GM10266 (cell line): ENCODE data around the gene TENM3.

Experiments
- DNase-seq: peaks from one replicate; pipeline ENCODE4 v3.0.0; 2012; ENCODE audit errors: extremely low spot score
- CTCF ChIP-seq: IDR thresholded peaks from 2 replicates; pipeline ENCODE4 v1.5.1; 2012; ENCODE audit warnings: mild to moderate bottlenecking, low read depth; ENCODE audit not compliant: control insufficient read depth, insufficient read depth; ENCODE audit errors: missing control alignments

The TENM3 gene

DNA sequence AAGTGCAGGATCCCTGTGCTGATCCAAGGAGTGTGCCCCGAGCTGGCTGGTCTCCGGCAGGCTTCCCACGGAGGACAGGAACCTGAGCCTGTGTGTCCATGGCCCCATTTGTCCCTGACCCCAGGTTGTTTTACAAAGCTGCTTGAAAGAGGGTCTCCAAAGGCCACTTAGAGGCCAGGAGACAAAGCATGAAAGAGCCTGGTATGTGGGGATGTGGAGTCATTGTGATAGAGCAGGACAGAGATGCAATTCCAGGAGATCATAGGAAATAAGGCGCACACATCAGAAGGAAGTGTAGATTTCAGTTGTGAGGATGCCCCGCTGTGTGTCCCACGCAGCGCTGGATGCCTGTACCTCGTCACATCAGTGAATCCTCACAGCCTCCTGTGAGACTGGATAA, 48.0 kb downstream of the TENM3 start:
- TF ChIP-seq CTCF: no peak
- DNase-seq: no peak

DNA sequence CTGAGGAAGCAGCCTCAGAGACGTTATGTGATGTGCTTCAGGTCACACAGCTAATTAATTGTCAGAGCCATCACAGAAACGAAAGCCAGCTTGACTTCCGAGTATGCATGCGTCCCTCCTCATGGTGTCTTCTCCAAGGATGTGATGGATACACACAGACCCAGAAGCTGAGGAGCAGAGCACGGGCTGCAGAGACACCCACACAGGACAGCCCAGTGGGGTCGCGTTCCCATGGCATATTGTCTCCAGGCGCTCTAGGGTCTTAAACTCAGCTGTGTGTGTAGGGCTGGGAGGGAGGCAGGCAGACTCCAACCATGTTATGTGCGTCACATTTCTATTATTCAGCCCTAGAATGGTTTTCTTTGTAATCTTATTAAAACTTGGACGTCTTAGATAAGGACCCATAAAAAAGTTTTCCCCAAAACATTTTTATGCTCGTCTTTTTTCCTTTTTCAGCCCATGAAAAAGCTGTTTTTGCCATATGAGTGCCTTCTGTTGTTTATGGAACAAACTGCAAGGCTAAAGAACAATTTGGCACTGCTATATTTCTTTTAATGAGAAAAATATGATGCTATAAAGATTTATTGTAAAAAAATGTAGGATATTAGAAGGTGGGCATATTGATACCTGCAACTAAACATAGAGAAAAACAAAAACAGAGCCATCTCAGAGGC, 48.5 kb downstream of the TENM3 start:
- no peak for DNase-seq
- no peak for TF ChIP-seq CTCF

GRCh38 chr4:182292612-182293011, 49.4 kb downstream of the TENM3 start:
- DNase-seq: no peak
- no peak for TF ChIP-seq CTCF

DNA sequence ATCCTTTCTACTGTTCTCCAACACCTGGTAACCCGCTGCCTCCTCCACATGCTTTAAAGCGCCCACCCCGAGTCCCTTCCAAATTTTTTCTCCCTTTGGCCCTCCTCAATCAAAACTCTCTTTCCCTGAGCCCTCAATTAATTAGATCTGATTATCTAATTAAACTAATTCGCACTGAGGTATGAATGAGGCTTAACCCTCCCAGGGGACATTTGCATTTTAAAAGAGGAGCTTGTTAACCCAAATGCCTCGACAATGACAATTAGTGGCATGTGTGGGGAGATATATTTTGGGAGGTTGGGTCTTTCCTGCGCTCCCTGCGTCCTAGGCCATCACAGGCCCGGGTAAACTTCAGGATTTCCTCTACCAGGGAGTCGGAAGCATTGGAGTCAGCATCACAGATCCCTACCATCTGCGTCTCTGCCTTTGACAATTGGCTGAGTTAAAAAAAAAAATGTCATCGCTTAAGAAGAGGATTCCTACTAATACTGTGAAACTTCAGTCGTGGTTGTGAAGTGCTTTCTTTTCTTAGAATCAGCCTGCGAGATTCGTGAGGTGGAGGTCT, 50.6 kb downstream of the TENM3 start:
- DNase-seq: no peak

DNA sequence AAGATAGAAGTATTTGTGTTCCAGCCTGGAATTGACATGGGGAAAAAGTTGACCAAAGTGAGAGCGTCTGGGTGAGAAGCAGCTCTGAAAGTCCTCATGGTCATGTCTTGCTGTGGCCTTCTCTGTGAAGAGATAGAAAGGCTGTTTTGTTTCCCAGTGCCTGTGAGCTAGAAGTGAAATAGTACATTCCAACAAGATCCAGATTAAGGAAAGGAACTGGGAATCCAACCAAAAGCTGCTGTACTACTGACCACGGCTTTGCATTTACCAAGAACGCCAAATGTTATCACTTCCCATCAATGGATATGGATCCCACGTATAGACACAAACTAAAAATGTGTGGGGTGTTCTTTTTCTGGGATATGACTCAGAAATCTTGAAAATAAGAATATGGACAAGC, 51.2 kb downstream of the TENM3 start:
- DNase-seq: no peak
- TF ChIP-seq CTCF: no peak

More for the DNA sequence above, 50.6 kb downstream of the TENM3 start:
- no peak for TF ChIP-seq CTCF

DNA sequence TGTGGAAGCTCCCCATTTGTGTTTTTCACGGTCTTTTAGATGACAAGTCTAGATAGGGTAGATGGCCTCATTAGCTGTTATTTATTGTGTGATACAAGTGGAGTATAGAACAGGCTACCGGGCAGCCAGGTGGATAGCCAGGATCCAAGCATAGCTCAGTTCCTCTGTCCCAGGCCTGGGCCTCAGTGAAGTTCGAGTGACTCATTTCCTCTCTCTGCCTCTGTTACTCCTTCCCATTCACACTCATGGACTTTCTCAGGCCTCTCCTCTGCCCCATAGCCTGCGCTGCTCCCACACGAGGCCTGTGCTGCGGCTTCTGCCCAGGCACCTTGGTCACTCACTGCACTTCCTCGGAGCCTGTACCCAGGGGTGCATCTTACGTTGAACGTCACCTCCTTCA, 54.5 kb downstream of the TENM3 start:
- DNase-seq: no peak
- TF ChIP-seq CTCF: no peak

GRCh38 chr4:182301736-182302135, 58.5 kb downstream of the TENM3 start:
- TF ChIP-seq CTCF: no peak
- DNase-seq: no peak
